ENCODE results near the gene TNNT1.
"Not testable (repeated sequence)": the region's sequence is repeated elsewhere in the genome, so short reads cannot be mapped to it uniquely, and the experiment has no call there.

The TNNT1 gene, protein sequence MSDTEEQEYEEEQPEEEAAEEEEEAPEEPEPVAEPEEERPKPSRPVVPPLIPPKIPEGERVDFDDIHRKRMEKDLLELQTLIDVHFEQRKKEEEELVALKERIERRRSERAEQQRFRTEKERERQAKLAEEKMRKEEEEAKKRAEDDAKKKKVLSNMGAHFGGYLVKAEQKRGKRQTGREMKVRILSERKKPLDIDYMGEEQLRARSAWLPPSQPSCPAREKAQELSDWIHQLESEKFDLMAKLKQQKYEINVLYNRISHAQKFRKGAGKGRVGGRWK

DNA sequence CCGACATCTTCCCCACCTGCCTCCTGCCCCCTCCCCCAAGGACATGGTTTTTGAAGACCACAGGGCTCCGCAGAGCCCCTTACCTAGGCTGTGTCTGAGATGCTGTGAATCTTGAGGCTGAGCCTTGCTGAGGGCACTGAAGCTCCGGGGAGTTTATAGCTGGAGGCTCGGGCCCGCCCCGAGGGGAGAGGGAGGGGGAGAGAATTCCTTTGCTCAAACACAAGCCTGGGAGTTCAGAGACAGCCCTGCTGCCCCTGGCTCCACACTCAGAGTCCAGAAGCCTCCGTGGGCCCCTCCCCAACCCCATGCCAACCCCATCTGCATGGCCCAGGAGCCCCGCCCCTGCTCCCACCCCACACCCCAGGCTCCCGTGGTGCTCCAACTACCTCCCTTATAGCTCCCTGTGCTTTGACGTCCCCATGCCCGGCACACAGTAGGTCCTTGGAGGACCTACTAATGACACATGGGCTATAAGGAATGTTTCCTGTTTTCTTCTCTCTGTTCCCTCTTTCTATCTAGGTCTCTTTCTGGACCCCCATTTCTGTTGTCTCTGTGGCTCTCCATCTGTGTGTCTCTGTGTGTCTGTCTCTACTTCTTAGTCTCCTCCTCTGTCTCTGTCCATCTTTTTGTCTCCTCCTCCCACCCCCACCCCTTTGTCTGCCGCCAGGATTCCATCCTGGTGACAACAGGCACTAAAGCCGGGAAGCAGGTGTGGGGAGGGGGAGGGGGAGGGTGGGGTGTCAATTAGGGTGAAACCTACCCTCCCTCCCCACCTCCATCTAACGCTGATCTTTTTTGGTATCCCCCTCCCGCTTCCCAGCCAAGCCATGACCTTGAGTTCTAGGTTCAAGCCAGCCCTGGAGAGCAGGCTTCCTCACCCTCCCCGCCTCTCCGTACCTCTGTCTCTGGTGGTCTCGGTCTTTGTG is at the start of gene TNNT1:
TSS of gene TNNT1 (minus strand) at position 129 of the 926 bp plus-strand sequence. CDS start 2,049 bp downstream, outside the sequence.
- no peak for DNase-seq (ENCODE audit: low read depth in 2 of 2)

DNA sequence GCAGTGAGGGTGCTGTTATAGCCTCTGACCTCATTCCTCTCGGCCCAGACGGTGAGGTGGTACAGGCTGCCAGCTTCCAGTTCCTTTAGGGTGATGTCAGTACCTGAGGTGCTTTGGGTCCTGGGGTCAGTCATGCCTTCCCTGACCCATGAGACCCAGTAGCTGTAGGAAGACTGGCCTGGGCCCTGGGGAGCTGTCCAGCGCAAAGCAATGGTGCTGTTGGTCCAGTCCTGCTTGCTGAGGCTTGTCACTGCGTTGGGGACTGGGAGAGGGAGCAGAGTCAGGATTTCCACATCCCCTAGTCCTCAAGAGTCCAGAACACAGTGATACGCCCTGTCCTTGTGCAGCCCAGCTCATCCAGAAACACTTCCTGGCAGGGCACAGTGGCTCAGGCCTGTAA is 49.6 kb upstream of the TNNT1 start:
- DNase-seq (ENCODE audit: low read depth in 2 of 2) = no peak

DNA sequence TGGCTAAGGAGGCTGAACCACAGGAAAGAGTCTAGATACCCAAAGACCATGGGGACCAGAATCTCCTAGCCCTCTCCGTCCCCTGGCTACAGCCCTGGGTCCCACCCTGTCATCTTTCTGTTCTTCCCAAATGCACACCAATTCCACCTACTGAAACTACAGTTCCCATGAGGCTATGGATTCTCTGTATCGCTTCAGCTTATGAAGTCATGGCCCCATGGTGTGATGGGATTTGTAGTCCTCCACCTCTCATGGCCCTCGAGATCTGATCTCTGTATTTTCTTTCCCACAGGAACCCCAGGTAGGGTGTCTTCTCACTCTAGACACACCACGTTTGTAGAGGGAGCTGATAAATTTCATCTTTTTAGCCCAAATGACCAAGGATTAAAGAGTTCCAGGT is 48.5 kb upstream of the TNNT1 start:
- DNase-seq (ENCODE audit: low read depth in 2 of 2) = no peak

DNA sequence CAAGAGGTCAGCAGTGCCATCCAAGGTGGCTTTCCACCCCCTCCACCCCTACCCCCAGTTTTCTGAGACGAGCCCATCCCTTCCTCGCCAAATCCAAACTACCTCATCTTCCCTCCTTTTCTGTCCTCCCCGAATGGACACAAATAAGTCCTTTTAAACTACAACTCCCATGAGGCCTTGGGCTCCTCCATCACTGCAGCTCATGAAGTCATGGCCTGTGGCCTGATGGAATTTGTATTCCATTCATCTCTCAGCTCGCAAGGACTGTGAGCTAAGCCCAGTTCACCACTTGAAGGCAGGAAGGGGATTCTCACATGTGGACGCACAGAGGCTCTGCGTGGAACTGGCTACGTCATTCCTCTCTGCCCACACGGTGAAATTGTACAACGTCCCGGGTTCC is 47.8 kb upstream of the TNNT1 start:
- DNase-seq (ENCODE audit: low read depth in 2 of 2) = no peak

DNA sequence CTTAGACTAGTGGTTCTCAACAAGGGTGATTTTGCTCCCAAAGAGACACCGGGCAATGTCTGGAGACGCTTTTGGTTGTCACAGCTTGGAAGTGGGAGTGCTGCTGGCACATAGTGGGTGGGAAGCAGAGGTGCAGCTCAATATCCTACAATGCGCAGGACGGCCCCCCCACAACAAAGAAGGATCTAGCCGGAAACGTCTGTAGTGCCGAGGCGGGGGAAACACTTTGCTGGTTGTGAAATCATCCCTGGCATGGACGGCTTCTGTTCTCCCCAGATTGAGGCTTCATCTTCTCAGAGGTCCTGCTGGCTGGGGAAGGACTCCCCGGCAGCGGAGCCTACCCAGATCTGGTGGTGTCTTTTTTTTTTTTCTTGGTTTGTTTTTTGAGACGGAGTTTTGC is 44.5 kb upstream of the TNNT1 start:
- DNase-seq (ENCODE audit: low read depth in 2 of 2) = no peak

DNA sequence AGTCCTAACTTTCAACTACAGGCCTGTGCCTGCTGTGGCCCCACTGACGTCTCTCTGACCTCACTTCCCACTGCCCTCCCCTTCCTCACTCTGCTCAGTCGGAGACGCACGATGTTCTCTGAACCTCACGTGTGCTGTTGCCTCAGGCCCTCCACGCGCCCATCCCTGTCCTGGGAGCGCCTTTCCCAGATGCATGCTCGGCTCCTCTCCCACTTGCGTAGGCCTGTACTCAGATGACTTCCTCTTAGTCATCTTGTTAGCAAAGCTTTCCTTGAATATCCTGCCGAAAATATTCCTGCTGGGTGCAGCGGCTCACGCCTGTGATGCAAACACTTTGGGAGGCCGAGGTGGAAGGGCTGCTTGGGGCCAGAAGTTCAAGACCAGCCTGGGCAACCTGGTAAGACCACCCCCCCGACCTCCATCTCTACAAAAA is 40.4 kb upstream of the TNNT1 start:
- no peak for DNase-seq (ENCODE audit: low read depth in 2 of 2)

DNA sequence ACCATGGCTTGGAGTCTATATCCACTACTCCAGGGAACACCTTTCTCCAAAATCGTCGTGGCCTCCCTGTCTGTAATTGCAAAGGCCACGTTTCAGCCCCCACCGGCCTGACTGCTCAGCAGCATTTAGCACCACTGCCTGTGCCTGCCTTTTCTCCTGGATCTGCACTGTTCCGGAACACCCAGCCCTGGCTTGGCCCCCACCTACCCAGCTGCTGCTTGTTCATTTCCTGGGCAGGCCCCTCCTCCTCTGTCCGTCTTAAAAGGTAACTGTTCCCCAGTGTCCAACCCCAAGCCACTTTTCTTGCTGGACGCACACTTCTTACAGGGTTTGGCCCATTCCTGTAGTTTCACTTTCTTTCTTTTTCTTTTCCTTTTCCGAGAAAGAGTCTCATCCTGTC is 39.6 kb upstream of the TNNT1 start:
- DNase-seq (ENCODE audit: low read depth in 2 of 2) = no peak

DNA sequence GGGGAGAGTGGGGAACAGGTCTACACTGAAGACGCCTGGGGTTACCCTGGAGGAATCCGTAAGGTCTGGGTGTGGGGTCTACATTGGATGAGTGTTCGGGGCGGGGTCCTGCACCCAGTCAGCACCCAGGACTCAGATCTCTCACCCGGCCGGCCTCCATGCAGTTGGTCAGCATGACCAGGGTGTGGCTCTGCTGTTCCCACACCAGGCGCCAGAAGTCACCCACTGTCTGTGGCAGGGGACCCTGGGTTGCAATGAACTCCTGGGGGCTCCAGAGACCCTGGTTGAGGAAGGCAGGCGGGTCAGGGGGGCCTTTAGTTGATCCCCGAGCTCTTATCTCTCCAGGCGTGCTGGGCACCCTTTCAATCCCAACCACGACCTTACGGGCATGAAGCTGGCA is 37.1 kb upstream of the TNNT1 start:
- DNase-seq (ENCODE audit: low read depth in 2 of 2) = no peak

DNA sequence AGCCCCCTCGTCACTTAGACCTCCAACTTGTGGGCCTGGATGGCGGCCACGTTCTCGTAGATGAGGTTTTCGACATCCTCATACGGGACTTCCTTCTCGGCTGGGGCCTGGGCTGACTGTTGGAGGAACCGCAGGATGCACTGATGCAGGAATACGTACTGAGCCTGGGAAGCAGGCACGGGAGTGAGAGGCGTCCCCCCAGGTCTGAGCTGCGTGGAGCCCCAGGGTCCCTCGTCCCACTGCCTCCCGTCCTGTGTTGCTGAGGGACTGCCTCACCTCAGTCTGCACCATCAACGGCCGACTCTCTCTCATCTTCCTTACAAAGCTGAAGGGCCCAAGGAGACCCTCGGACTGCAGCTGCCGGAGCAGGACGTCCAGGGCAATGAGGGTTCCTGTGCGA is 32.7 kb upstream of the TNNT1 start:
- DNase-seq (ENCODE audit: low read depth in 2 of 2) = no peak

DNA sequence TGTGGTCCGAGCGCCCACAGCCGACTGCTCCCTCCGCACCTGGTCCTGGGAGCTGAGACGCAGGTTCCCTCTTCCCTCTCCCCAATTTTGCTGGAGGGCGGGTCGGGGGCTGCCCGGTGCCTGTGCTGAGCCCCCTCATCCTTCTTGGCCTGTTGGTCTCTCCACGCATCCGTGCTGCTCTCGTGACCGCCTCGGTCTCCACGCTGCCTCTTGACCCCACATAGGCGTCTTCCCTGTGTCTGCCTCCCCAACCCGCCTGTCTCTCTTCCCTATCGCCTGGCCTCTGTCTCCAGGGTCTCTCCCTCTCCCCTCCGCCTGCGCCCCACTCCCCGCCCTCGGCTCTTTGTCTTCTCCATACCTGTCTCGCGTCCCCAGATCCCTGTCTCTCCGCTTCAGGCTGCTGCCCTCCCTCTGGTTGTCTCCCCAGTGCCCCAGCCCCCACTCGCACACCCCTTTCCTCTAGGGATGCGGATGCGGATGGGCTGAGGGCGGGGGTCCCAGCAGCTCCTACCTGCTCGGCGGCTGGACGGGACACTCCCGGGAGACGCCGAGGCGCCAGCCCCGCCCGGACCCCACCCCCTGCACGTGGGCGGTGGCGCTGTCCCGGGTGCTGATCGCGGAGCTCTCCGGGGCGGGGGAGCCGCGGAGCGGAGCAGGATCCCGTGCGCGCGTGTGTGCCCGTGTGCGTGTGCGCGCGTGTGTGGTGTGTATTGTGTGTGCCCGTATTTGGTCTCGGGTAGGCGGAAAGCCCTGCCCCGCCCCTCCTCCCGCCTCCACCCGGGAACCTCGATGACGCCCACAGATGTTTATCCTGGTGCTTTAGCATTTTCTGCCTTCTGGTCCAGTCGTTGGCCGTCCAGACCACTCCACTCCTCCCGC is 30.8 kb upstream of the TNNT1 start, which contains the start of gene SYT5:
TSS of gene SYT5 (minus strand) at position 684 of the 879 bp plus-strand sequence. CDS start 1,248 bp downstream, outside the sequence.
- no peak for DNase-seq (ENCODE audit: low read depth in 2 of 2)

DNA sequence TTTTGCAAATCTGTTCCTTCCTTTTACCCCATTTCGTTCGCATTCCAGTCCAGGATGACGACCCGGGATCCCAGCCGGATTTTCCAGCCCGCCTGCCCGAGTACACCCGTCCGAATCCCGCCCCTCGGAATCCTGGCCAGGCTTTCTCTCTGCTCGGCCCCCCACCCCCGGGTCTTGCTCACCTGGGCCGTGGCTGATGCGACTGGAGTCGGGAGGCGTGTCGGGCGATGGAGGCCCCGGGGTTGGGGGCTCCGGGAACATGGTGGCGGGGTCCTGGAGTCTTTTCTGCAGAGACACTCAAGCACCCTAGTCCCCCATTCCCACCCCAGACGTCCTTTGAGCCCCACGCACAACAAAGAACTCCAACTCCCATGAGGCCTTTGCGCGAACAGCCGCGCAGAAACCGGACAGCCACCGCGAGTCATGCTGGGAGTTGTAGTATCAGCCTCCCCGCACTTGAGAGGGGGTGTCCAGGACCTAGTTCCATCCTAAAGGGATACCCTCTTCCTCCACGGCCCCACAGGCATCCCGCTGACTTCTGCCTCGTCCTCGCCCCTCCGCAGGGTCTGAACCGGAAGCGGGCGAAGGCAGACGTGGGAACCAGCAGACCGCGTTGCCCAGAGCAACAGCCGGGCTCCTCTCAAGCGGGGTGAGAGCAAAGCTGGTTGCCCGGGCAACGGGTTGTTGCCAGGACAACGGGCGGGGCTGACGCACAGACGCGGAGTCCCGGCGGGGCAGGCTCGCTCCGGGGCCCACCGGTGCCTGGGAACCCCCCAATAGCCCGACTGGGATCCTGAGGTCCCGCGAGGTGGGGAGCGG is 30.0 kb upstream of the TNNT1 start:
- peak; percentile 87 to 91 for DNase-seq (ENCODE audit: low read depth in 2 of 2)

DNA sequence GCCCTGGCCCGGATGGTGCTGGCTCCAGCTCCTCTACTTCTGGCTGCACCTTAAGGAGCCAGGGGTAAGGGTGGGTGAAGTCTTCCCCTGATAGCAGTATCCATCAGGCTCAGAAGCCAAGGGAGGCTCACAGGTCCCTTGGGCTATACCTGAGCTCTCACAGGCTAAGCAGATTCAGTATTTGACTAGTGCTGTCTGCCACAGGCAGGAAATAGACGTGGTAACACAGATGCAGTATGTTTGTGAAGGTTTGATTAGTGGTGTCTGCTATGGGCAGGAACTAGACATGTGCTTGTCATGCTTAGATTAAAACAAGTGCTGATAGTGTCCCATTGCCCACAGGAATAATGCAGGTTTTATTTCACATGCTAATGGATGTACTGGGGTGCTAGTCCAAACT is 27.1 kb upstream of the TNNT1 start:
- no peak for DNase-seq (ENCODE audit: low read depth in 2 of 2)

DNA sequence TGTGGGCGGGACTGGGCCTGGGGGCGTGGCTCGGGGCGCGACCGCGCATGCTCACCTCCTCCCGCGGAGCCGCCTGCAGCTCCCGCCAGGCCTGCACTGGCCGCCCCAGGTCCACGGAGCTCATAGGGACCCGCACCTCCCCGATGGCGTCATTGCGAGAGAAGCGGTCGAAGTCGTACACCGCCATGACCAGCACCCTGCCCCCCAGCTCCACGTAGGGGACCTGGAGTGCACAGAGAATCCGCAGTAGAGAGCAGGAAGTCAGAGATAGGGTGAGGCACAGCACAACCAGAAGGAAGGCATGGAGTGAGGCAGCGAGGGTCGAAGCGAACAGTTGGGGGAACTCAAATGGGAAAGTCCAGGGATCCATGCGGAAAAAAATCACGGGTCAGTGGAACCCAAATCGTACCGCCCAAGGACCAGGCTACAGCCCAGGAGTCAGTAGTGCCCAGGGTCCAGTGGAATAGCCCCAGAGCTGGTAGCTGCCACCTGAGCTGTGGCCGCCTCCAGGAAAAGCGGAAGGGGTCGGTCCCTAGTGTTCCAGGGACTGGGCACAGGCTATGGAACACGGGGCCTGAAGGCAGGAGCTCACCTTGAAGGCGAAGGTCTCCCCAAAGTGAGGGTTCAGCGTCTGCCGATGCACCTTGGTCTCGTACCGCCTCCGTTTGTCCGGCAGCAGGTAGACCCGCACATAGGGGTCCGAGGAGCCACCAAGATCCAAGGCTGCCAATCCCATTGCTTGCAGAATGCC is 26.3 kb upstream of the TNNT1 start:
- no peak for DNase-seq (ENCODE audit: low read depth in 2 of 2)

DNA sequence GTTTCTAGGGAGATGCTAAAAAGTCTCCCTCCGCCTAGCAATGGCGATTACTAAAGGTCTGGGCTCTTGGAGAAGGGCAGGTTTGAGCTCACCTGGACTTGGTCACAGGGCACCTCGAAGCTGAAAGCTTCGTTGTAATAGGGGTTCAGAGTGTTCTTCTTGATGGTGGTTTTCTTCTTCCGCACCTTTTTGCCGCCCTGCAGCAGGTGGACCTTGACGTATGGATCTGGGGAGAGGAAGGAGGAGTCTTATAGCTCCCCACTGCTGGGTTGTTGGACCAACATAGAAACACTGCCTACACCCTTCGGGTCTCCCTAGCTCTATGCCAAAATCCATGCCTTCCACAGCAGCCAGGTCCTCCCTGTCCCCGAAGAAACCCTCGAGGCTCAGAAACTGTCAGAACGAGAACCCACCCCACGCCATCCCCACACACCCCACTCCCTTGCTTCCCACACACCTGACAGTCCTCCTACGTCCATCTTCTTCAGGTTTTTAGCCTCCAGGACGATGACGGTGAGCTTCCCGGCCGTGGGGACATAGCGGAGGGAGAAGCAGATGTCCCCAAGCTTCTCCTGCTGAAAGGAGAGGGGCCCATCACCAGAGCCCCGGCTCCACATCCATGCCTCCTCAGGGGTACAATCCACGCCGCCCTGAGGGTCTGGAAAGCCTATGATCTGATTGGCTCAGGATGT is 25.6 kb upstream of the TNNT1 start:
- DNase-seq (ENCODE audit: low read depth in 2 of 2) = no peak

DNA sequence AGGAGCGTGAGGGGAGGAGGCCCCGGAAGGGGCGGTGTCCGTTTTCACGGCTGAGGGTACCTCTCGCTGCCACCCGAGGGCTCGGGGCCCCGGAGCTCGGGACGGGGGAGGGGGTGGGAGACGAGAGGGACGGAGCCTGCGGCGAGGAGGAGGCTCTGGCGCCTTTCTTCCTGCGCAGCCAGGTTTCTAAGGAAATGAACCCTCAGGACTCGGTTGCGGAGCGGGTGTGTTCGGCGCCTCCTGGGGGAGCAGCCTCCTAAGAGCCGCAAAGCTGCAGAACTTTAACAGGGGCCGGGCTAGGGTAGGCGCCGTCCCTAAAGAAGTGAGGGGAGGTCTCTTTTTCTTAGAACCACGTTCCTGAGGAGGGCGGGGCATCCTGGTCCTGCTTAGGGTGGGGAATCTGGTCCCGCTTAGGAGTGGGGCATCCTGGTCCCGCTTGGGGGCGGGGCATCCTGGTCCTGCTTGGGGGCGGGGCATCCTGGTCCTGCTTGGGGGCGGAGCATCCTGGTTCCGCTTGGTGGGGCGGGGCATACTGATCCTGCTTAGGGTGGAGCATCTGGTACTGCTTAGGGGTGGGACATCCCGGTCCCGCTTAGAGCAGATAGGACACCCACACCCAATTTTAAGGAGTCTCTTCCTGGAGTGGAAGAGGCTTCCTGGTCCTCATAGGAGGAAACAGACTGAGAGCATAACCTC is 24.9 kb upstream of the TNNT1 start:
- no peak for DNase-seq (ENCODE audit: low read depth in 2 of 2)

DNA sequence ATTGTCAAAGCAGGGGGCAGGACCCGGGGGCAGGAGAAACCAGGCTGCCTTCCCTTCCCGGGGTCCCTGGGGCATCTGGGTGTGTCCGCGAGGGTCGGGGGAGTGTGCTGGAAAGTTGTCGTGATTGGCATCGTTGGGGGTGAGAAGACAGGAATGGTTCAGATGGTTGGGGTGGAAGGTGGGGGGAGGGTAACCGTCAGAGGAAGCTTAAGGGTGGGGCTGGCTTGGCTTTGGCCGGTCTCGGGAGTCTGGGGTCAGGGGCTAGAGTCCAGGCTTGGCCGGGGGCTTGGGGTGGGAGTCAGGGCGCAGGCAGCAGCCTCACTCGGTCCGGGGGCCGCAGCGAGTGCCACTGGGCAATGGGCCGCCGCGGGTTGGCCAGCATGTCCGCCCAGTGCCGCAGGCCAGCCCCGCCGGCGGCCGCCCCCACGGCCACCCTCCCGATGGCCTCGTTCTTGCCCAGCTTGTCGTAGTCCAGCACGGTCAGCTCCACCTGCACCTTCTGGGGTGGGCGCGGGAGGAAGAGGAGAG is 24.2 kb upstream of the TNNT1 start:
- DNase-seq (ENCODE audit: low read depth in 2 of 2) = no peak

DNA sequence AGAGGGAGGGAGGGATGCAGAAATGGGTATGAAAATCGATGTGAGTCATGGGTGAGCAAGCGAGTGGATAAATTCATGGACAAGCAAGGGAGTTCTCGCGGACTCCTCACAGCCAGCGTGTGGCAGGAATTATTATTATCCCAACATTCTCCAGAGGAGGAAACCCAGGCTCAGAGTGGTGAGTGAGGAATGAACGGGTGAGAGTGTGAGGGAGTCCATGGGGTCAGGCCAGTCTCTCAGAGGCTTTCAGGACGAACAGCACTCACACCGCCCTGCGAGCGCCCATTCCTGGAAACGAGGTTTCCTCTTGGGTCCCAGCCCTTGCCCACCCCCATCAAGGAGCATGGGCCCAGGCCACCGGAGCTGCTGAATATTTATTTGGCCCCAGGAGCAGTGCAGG is 23.7 kb upstream of the TNNT1 start:
- no peak for DNase-seq (ENCODE audit: low read depth in 2 of 2)

DNA sequence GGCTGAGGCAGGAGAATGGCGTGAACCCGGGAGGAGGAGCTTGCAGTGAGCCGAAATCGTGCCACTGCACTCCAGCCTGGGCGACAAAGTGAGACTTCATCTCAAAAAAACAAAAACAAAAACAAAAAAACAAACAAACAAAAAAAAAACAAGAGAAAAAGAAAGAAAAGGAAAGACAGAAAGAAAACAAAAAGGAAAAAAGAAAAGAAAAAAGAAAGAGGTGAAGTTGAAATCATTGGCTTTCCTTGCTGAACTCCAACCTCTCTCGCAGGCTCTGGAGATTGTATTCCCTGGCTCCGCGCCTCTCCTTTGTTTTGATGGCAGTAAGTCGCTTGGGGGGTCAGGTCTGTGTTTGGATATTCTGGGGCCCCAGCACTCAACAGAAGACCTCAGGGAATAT is 23.3 kb upstream of the TNNT1 start:
- not testable (repeated sequence) for DNase-seq (ENCODE audit: low read depth in 2 of 2)

DNA sequence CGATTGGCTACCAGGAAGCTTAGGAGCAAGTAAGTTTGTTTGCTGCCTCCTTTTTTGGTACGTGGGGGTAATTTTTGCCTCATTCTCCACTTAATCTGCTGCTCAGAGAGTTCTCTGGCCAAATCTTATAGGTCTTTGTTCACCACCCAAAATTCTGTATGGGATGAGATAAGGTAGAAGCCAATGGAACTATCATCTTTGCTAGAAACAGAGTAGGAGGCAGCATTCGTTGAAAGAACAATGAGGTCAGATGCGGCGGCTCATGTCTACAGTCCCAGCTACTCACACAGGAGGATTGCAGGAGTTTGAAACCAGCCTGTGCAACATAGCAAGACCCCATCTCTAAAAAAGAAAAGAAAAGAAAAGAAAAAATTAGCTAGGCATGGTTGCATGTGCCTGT is 22.4 kb upstream of the TNNT1 start:
- DNase-seq (ENCODE audit: low read depth in 2 of 2) = no peak
